Prostate gland (tissue), 2 donors: ENCODE measurements around the gene CRYZ.

ENCODE experiments used
- POLR2A ChIP-seq: fragments of 450-650 bp; IDR thresholded peaks from one replicate; pipeline ENCODE4 v1.6.1; 2016; ENCODE audit warnings: antibody characterized with exemption, mild to moderate bottlenecking
- POLR2AphosphoS5 ChIP-seq: sonication (generic); formaldehyde crosslinking; IDR thresholded peaks from one replicate; pipeline ENCODE4 v1.6.1; 2017; ENCODE audit warnings: antibody characterized with exemption
- TF ChIP-seq, protein P1 (sequence below), 4 experiments: fragments of 200-600 bp in 2 of 4; fragments of 450-650 bp in 2 of 4; sonication (generic) in 2 of 4; IDR thresholded peaks; 1 replicate in 3 of 4; 2 replicates in 1 of 4; pipeline ENCODE4 v1.5.1; 2016 to 2019; ENCODE audit warnings: antibody characterized with exemption in 4 of 4, mild to moderate bottlenecking in 2 of 4, moderate library complexity in 2 of 4

- TF ChIP-seq, protein P1, sequence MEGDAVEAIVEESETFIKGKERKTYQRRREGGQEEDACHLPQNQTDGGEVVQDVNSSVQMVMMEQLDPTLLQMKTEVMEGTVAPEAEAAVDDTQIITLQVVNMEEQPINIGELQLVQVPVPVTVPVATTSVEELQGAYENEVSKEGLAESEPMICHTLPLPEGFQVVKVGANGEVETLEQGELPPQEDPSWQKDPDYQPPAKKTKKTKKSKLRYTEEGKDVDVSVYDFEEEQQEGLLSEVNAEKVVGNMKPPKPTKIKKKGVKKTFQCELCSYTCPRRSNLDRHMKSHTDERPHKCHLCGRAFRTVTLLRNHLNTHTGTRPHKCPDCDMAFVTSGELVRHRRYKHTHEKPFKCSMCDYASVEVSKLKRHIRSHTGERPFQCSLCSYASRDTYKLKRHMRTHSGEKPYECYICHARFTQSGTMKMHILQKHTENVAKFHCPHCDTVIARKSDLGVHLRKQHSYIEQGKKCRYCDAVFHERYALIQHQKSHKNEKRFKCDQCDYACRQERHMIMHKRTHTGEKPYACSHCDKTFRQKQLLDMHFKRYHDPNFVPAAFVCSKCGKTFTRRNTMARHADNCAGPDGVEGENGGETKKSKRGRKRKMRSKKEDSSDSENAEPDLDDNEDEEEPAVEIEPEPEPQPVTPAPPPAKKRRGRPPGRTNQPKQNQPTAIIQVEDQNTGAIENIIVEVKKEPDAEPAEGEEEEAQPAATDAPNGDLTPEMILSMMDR (IDR thresholded peaks at IDR 0.05): no peak
- TF ChIP-seq POLR2A (no peak), POLR2AphosphoS5 (no peak)
Observed at GRCh38 chr1:74737333-74737732, 4.5 kb upstream of the CRYZ start.
